A673 (cell line): ENCODE data around the gene KRT10. TPM values are rescaled to one million over a fixed set of nuclear protein-coding genes. Genes with fewer than 3 reads are reported as not detected.

Source experiments
- BruUV-seq: library from RNA; stranded (reverse); fragments of 400-500 nt; replicated peaks from 2 replicates; lab custom pipeline; 2021; lab: Mats Ljungman, UMichigan
- CTCF ChIA-PET: fragments of 300-600 bp; sonication (Branson Sonifier 250); formaldehyde crosslinking; loops from one replicate; lab custom pipeline; 2022; ENCODE audit warnings: antibody characterized with exemption; lab: Charles Lee
- POLR2A ChIA-PET: fragments of 300-600 bp; sonication (Branson Sonifier 250); formaldehyde crosslinking; loops from one replicate; lab custom pipeline; 2022; ENCODE audit warnings: antibody characterized with exemption; ENCODE audit not compliant: low non-redundant PET; lab: Charles Lee
- DNase-seq: peaks from one replicate; pipeline ENCODE4 v3.0.0-alpha.2; 2015; ENCODE audit warnings: low spot score
- H3K27ac ChIP-seq: fragments of 200-600 bp; sonication (generic); 2 replicates; pipeline ENCODE4 v1.5.1; 2016; ENCODE audit warnings: mixed run types, low read depth, mild to moderate bottlenecking, mixed read lengths, antibody characterized with exemption, low read length; ENCODE audit not compliant: poor library complexity, severe bottlenecking
- H3K27me3 ChIP-seq: fragments of 200-600 bp; sonication (generic); replicated peaks from 2 replicates; pipeline ENCODE4 v1.6.1; 2017; ENCODE audit warnings: mixed run types, low read depth, mild to moderate bottlenecking, mixed read lengths, antibody characterized with exemption, low read length; ENCODE audit not compliant: insufficient read depth, poor library complexity
- H3K36me3 ChIP-seq: fragments of 200-600 bp; sonication (generic); 2 replicates; pipeline ENCODE4 v1.6.1; 2016; ENCODE audit warnings: mixed run types, mild to moderate bottlenecking, mixed read lengths, antibody characterized with exemption, low read length; ENCODE audit not compliant: insufficient read depth, poor library complexity, severe bottlenecking
- H3K4me1 ChIP-seq: fragments of 200-600 bp; sonication (generic); 2 replicates; pipeline ENCODE4 v1.6.1; 2017; ENCODE audit warnings: mixed run types, mild to moderate bottlenecking, mixed read lengths, antibody characterized with exemption, low read length; ENCODE audit not compliant: insufficient read depth, poor library complexity, severe bottlenecking
- H3K4me3 ChIP-seq: fragments of 200-600 bp; sonication (generic); 2 replicates; pipeline ENCODE4 v1.5.1; 2016; ENCODE audit warnings: low read depth, mixed run types, mild to moderate bottlenecking, mixed read lengths, low read length; ENCODE audit not compliant: poor library complexity, severe bottlenecking
- H3K9me3 ChIP-seq: fragments of 200-600 bp; sonication (generic); 2 replicates; pipeline ENCODE4 v1.6.1; 2016; ENCODE audit warnings: mixed run types, low read depth, mild to moderate bottlenecking, mixed read lengths, antibody characterized with exemption, low read length; ENCODE audit not compliant: poor library complexity, severe bottlenecking
- CTCF ChIP-seq: fragments of 300-800, 200-600 bp; sonication (generic); conservative IDR thresholded peaks from 2 replicates; pipeline ENCODE4 v1.5.1; 2017; ENCODE audit warnings: low read depth, mild to moderate bottlenecking, antibody characterized with exemption, low read length, moderate library complexity, mixed read lengths
- EZH2 ChIP-seq: fragments of 200-600 bp; sonication (generic); IDR thresholded peaks from 2 replicates; pipeline ENCODE4 v1.6.1; 2017; ENCODE audit warnings: borderline replicate concordance, low read depth, mild to moderate bottlenecking, mixed read lengths, antibody characterized with exemption, low read length; ENCODE audit not compliant: poor library complexity, severe bottlenecking
- intact Hi-C: fragments of 100-400 bp; cut with micrococcal nuclease; formaldehyde crosslinking; loops from one replicate; pipeline ENCODE4 v1.10.0; 2022; ENCODE audit not compliant: unreplicated experiment
- total RNA-seq: library from RNA; stranded (reverse); gene quantifications from 2 replicates; pipeline ENCODE4 v1.2.3, GENCODE V29; 2021

KRT10 gene
- total RNA-seq, 1 experiment from 2014 or later = 36.2 TPM

DNA sequence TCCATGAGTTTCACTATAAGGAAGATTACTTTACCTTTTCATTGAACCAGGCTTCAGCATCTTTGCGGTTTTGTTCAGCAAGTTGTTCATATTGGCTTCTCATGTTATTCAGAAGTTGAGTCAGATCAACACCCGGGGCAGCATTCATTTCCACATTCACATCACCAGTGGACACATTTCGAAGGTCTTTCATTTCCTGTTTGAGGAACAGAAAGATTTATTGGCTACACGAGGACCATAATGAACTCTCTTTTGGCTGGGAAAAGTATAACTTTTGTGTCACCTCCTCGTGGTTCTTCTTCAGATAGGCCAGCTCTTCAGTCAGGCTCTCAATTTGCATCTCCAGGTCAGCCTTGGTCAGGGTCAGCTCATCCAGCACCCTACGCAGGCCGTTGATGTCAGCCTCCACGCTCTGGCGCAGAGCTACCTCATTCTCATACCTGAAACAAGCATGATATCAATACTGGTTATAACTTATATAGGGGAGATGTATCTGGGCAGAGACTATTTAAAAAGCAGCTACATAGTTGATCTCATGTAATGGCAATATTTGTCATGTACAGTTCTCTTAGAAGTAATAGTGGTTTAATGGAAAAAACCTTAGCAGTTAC is 2.1 kb downstream of the KRT10 start:
- intact Hi-C loops = no loop called here
- CTCF ChIA-PET = no interaction called here
- POLR2A ChIA-PET = no interaction called here
- DNase-seq = no peak
- Histone ChIP-seq H3K9me3 (no peaks in the 10 kb centered on the region), H3K4me3 (peak overlapping the region; percentile 64), H3K27me3 (no peaks in the 10 kb centered on the region), H3K27ac (peak overlapping the region; percentile 87), H3K36me3 (peaks cover 3% of the 10 kb centered on the region), H3K4me1 (no peaks in the 10 kb centered on the region)
- TF ChIP-seq CTCF (no peak), EZH2 (no peak)
- no TSS peak for BruUV-seq

GRCh38 chr17:40819528-40820125 is 2.8 kb downstream of the KRT10 start:
- intact Hi-C loops = no loop called here
- no TSS peak for BruUV-seq
- TF ChIP-seq CTCF = no peak
- TF ChIP-seq EZH2 = no peak
- no peaks in the 10 kb centered on the region for H3K27me3 ChIP-seq
- ChIA-PET CTCF (interaction anchor here (0.6 kb wide), 1 partner anchor 851 kb away, joined by 5 read pairs; no protein-coding TSS in a partner anchor), POLR2A (no interaction called here)
- no peak for DNase-seq
- peak overlapping the region; percentile 87 for H3K27ac ChIP-seq
- no peaks in the 10 kb centered on the region for H3K9me3 ChIP-seq
- H3K36me3 ChIP-seq = peaks cover 3% of the 10 kb centered on the region
- H3K4me3 ChIP-seq = peak overlapping the region; percentile 64
- H3K4me1 ChIP-seq = no peaks in the 10 kb centered on the region

DNA sequence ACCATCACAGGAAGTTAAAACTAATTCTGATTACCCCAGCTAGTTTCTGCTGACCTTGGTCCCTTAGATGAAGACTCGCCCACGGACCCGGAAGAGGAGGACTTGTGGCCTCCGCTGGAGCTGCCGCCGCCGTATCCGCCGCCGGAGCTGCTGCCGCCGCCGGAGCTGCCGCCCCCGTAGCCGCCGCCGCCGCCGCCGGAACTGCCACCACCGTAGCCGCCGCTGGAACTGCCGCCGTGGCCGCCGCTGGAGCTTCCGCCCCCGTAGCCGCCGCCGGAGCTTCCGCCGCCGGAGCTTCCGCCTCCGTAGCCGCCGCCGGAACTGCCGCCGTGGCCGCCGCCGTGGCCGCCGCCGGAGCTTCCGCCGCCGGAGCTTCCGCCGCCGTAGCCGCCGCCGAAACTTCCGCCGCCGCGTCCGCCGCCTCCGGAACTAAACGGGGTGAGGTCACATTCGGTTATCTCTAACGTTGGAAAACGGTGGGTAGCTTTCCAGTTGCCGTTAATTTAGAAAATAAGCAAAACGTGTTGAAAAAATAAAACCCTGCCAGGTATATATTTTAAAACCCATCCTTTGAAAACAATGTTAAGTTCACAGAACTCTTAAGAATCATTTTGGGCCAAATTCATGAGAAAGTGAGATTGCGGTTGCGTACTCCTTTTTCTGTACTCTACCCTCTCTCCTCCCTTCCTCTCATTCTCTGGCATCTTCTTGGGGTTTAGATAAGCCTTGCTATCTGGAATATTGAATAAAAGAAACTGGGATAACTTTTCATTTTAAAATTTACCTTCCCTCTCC is 3.5 kb downstream of the KRT10 start:
- intact Hi-C loops = no loop called here
- no peak for TF ChIP-seq EZH2
- TF ChIP-seq CTCF = no peak
- ChIA-PET POLR2A (interaction anchor here (0.7 kb wide), 1 partner anchor 14 kb away, joined by 3 read pairs; no protein-coding TSS in a partner anchor), CTCF (interaction anchor here (0.6 to 0.7 kb wide), 2 partner anchors 825 to 852 kb away, joined by 3 to 5 read pairs; no protein-coding TSS in a partner anchor)
- H3K36me3 ChIP-seq = peaks cover 3% of the 10 kb centered on the region
- no peaks in the 10 kb centered on the region for H3K9me3 ChIP-seq
- peak; percentile 80 for DNase-seq
- no peaks in the 10 kb centered on the region for H3K4me1 ChIP-seq
- peak overlapping the region; percentile 87 for H3K27ac ChIP-seq
- H3K4me3 ChIP-seq = peak overlapping the region; percentile 64
- H3K27me3 ChIP-seq = no peaks in the 10 kb centered on the region
- TSS peak; percentile 91 for BruUV-seq
